Endothelial cell of umbilical vein (primary cell): ENCODE measurements around the gene NR2F2. TPM values are rescaled to one million over a fixed set of nuclear protein-coding genes. Genes with fewer than 3 reads are reported as not detected.

Experiments
- BruUV-seq: library from RNA; stranded (reverse); fragments of 400-500 nt; replicated peaks from 2 replicates; lab custom pipeline; 2021; lab: Mats Ljungman, UMichigan
- CTCF ChIA-PET: fragments of 300-600, 350-600 bp; sonication (Branson Sonifier 250); formaldehyde crosslinking; loops from one replicate; lab custom pipeline; 2021; ENCODE audit warnings: antibody characterized with exemption, inconsistent platforms; lab: Charles Lee
- POLR2A ChIA-PET: fragments of 300-600, 350-600 bp; sonication (Branson Sonifier 250); formaldehyde crosslinking; loops from one replicate; lab custom pipeline; 2021; ENCODE audit warnings: antibody characterized with exemption, inconsistent platforms; lab: Charles Lee
- DNase-seq: peaks from one replicate; pipeline ENCODE4 v3.0.0-alpha.2; 2011; ENCODE audit warnings: low read depth, low spot score
- FAIRE-seq: peaks from 2 replicates; lab custom pipeline; 2011; peaks lifted over from hg19 to GRCh38; lab: Jason Lieb, UNC
- H2AFZ ChIP-seq: 2 replicates; pipeline ENCODE4 v1.6.0; 2012; ENCODE audit warnings: low read depth, low read length, control low read depth, inconsistent platforms
- H3K27ac ChIP-seq: 2 replicates; pipeline ENCODE4 v1.5.1; 2011; ENCODE audit warnings: low read depth, mild to moderate bottlenecking, control low read depth, low read length, moderate library complexity; ENCODE audit not compliant: insufficient read depth
- H3K27me3 ChIP-seq, 2 experiments: 2 replicates each; pipeline versions ENCODE4 v1.6.0 to v1.6.1; 2011; ENCODE audit warnings: low read length in 2 of 2, mixed read lengths in 1 of 2; ENCODE audit not compliant: control insufficient read depth in 2 of 2, insufficient read depth in 2 of 2
- H3K36me3 ChIP-seq, 2 experiments: 2 replicates in 1 of 2; 3 replicates in 1 of 2; pipeline ENCODE4 v1.5.1; 2011; ENCODE audit warnings: low read length in 2 of 2, mild to moderate bottlenecking in 1 of 2, moderate library complexity in 1 of 2; ENCODE audit not compliant: control insufficient read depth in 2 of 2, insufficient read depth in 2 of 2; ENCODE audit errors: extremely low read depth in 1 of 2
- H3K4me1 ChIP-seq: 3 replicates; pipeline ENCODE4 v1.5.1; 2011; ENCODE audit warnings: mild to moderate bottlenecking, low read length; ENCODE audit not compliant: control insufficient read depth, insufficient read depth; ENCODE audit errors: extremely low read depth
- H3K4me2 ChIP-seq: 2 replicates; pipeline ENCODE4 v1.6.1; 2011; ENCODE audit warnings: low read length, control low read depth, mixed read lengths; ENCODE audit not compliant: insufficient read depth
- H3K4me3 ChIP-seq, 3 experiments: fragments of 200-600 bp in 1 of 3; sonication (generic), shearing (Covaris generic) in 1 of 3; replicated peaks in 1 of 3; 2 replicates each; pipeline ENCODE4 v1.5.1; 2011 to 2016; ENCODE audit warnings: control low read depth in 3 of 3, low read length in 3 of 3, mild to moderate bottlenecking in 2 of 3, inconsistent platforms in 1 of 3, low read depth in 1 of 3, moderate library complexity in 1 of 3; ENCODE audit not compliant: insufficient read depth in 1 of 3
- H3K79me2 ChIP-seq: 2 replicates; pipeline ENCODE4 v1.6.0; 2012; ENCODE audit warnings: low read length, inconsistent platforms; ENCODE audit not compliant: control insufficient read depth, insufficient read depth
- H3K9ac ChIP-seq: replicated peaks from 2 replicates; pipeline ENCODE3; 2011; ENCODE audit warnings: low read length, control low read depth; ENCODE audit not compliant: insufficient read depth; ENCODE audit errors: extremely low read depth
- H3K9me1 ChIP-seq: replicated peaks from 3 replicates; pipeline ENCODE4 v1.6.0; 2011; ENCODE audit warnings: mild to moderate bottlenecking, low read length; ENCODE audit not compliant: control insufficient read depth, insufficient read depth; ENCODE audit errors: extremely low read depth
- H3K9me3 ChIP-seq: replicated peaks from 2 replicates; pipeline ENCODE4 v1.5.1; 2012; ENCODE audit warnings: low read length, inconsistent platforms; ENCODE audit not compliant: control insufficient read depth, insufficient read depth
- H4K20me1 ChIP-seq: replicated peaks from 2 replicates; pipeline ENCODE3; 2011; ENCODE audit warnings: mild to moderate bottlenecking, low read length; ENCODE audit not compliant: control insufficient read depth, insufficient read depth; ENCODE audit errors: extremely low read depth
- EZH2 ChIP-seq: IDR thresholded peaks from 2 replicates; pipeline ENCODE4 v1.6.1; 2012; ENCODE audit warnings: borderline replicate concordance, low read depth, mild to moderate bottlenecking, moderate library complexity, low read length, inconsistent platforms; ENCODE audit not compliant: severe bottlenecking
- FOS ChIP-seq: IDR thresholded peaks from 2 replicates; pipeline ENCODE4 v1.6.1; 2011; ENCODE audit warnings: mild to moderate bottlenecking, low read length, moderate library complexity, borderline replicate concordance; ENCODE audit not compliant: insufficient read depth
- GATA2 ChIP-seq: IDR thresholded peaks from 2 replicates; pipeline ENCODE4 v1.7.0; 2011; ENCODE audit warnings: low read depth, mild to moderate bottlenecking, moderate library complexity, mixed read lengths, low read length; ENCODE audit not compliant: insufficient read length, insufficient read depth
- POLR2A ChIP-seq: IDR thresholded peaks from 2 replicates; pipeline ENCODE4 v1.6.1; 2012; ENCODE audit warnings: low read depth, mild to moderate bottlenecking, control low read depth, low read length
- POLR2AphosphoS5 ChIP-seq: IDR thresholded peaks from 2 replicates; pipeline ENCODE4 v1.6.1; 2012; ENCODE audit warnings: low read depth, mild to moderate bottlenecking, control low read depth, low read length, moderate library complexity; ENCODE audit not compliant: insufficient read depth
- dilution Hi-C: fragments of 300-500 bp; cut with MboI; formaldehyde crosslinking; loops from one replicate; pipeline ENCODE4 v1.15.0; 2019; ENCODE audit warnings: low sequenced_read_pairs; ENCODE audit not compliant: extremely low pct_ligation_motif_present
- intact Hi-C: fragments of 100-400 bp; cut with micrococcal nuclease; formaldehyde crosslinking; loops from one replicate; pipeline ENCODE4 v1.10.0; 2022
- polyA plus RNA-seq, 4 experiments: library from polyadenylated mRNA; depleted of rRNA in 3 of 4; stranded (reverse) in 3 of 4; unstranded in 1 of 4; fragments of >200 nt; gene quantifications; 2 replicates each; pipeline versions ENCODE4 v1.2.1 to v1.2.3, GENCODE V29; 2011 to 2012; ENCODE audit warnings: missing spikeins in 1 of 4
- total RNA-seq: library from RNA; stranded (reverse); gene quantifications from 2 replicates; pipeline ENCODE4 v1.2.3, GENCODE V29; 2021
- TF ChIP-seq, protein P1 (sequence below), 2 donors: IDR thresholded peaks; 1 replicate in 1 of 2; 2 replicates in 1 of 2; pipeline ENCODE4 v1.5.1; 2011; ENCODE audit warnings: low read length in 2 of 2, mild to moderate bottlenecking in 2 of 2, moderate library complexity in 2 of 2, control low read depth in 1 of 2, inconsistent platforms in 1 of 2, low read depth in 1 of 2; ENCODE audit not compliant: insufficient read depth in 1 of 2; ENCODE audit errors: extremely low read depth in 1 of 2
- TF ChIP-seq, protein P2 (sequence below): IDR thresholded peaks from 2 replicates; pipeline ENCODE4 v1.6.1; 2011; ENCODE audit not compliant: insufficient read depth, insufficient read length

Gene NR2F2
- total and polyA plus RNA-seq, 2 donors (not counting 3 experiments of a cell fraction or from before 2014, with no cell fraction given), result 105 to 182 TPM

DNA sequence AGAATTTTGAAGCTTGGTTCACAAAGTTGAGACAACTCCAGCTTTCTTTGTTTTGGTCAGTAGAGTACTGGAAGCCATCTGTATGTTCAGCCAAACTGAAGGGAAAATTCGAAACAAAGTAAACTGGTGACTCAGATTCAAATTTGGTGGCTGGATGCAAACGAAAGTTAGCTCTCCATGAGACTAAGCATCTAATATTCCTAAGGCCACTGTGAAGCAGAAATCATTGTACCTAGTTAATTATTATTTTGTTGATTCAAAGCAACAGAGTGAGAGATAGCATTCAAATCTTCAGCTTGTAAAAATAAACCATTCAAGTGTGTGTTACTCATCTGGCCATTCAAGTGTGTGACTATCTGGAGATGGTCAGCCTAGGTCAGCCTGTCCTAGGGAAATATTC is 42.1 kb downstream of the NR2F2 start:
- no peak overlapping the region for H3K27ac ChIP-seq
- no peak for TF ChIP-seq GATA2
- no peak for TF ChIP-seq POLR2AphosphoS5
- TF ChIP-seq, protein P1, sequence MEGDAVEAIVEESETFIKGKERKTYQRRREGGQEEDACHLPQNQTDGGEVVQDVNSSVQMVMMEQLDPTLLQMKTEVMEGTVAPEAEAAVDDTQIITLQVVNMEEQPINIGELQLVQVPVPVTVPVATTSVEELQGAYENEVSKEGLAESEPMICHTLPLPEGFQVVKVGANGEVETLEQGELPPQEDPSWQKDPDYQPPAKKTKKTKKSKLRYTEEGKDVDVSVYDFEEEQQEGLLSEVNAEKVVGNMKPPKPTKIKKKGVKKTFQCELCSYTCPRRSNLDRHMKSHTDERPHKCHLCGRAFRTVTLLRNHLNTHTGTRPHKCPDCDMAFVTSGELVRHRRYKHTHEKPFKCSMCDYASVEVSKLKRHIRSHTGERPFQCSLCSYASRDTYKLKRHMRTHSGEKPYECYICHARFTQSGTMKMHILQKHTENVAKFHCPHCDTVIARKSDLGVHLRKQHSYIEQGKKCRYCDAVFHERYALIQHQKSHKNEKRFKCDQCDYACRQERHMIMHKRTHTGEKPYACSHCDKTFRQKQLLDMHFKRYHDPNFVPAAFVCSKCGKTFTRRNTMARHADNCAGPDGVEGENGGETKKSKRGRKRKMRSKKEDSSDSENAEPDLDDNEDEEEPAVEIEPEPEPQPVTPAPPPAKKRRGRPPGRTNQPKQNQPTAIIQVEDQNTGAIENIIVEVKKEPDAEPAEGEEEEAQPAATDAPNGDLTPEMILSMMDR (IDR thresholded peaks at IDR 0.05; ENCODE audit: extremely low read depth in 1 of 2, insufficient read depth in 1 of 2, low read depth in 1 of 2, low read length in 2 of 2), result no peak
- no peak for TF ChIP-seq FOS
- no peak for TF ChIP-seq EZH2
- TF ChIP-seq POLR2A, result no peak
- TF ChIP-seq, protein P2, sequence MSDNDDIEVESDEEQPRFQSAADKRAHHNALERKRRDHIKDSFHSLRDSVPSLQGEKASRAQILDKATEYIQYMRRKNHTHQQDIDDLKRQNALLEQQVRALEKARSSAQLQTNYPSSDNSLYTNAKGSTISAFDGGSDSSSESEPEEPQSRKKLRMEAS, result no peak
- dilution Hi-C loops (no loop called here), intact Hi-C loops (no loop called here)
- FAIRE-seq (no peak), DNase-seq (no peak)
- POLR2A ChIA-PET, result interaction anchor here (0.6 kb wide), 1 partner anchor 72 kb away, joined by 3 read pairs; no protein-coding TSS in a partner anchor
- H3K9me1 ChIP-seq, result no peaks in the 10 kb centered on the region
- H4K20me1 ChIP-seq, result no peaks in the 10 kb centered on the region
- no peaks in the 10 kb centered on the region for H3K27me3 ChIP-seq
- no peak overlapping the region for H3K9ac ChIP-seq
- H3K79me2 ChIP-seq, result no peaks in the 10 kb centered on the region
- no TSS peak for BruUV-seq
- no peak overlapping the region for H3K4me3 ChIP-seq
- peaks cover 6% of the 10 kb centered on the region for H3K4me1 ChIP-seq
- H2AFZ ChIP-seq, result no peak overlapping the region
- H3K4me2 ChIP-seq, result no peak overlapping the region
- CTCF ChIA-PET, result no interaction called here
- no peaks in the 10 kb centered on the region for H3K36me3 ChIP-seq
- H3K9me3 ChIP-seq, result no peaks in the 10 kb centered on the region
